HG03175 (cell line): ENCODE data around the gene RHO.
A peak's percentile ranks its signal among the peaks of the same experiment; 100 is the strongest.

Experiments used
- ATAC-seq: cut with Tn5 transposase; IDR thresholded peaks from one replicate; pipeline ENCODE4 v1.9.1; 2021; ENCODE audit warnings: mild to moderate bottlenecking, moderate library complexity; ENCODE audit not compliant: unreplicated experiment

Gene RHO

GRCh38 chr3:129519896-129520715 is 8.3 kb upstream of the RHO start:
- no peak for ATAC-seq

GRCh38 chr3:129520960-129521359 is 7.5 kb upstream of the RHO start:
- no peak for ATAC-seq

- ATAC-seq: no peak
These were observed 6.8 kb upstream of the RHO start for GRCh38 chr3:129521611-129522010.

GRCh38 chr3:129522953-129523352 is 5.5 kb upstream of the RHO start:
- no peak for ATAC-seq

GRCh38 chr3:129524081-129524480 is 4.4 kb upstream of the RHO start:
- no peak for ATAC-seq

GRCh38 chr3:129525341-129525968 is 3.0 kb upstream of the RHO start:
- no peak for ATAC-seq

- peak; percentile 84 for ATAC-seq
These were observed 2.1 kb upstream of the RHO start for GRCh38 chr3:129526121-129526900.

GRCh38 chr3:129527262-129527661 is 1.2 kb upstream of the RHO start:
- ATAC-seq: no peak

GRCh38 chr3:129529436-129530210 is 1.2 kb downstream of the RHO start:
- ATAC-seq: no peak

GRCh38 chr3:129530251-129530791 is 1.9 kb downstream of the RHO start:
- ATAC-seq: no peak

GRCh38 chr3:129530821-129531220 is 2.4 kb downstream of the RHO start:
- ATAC-seq: no peak

- no peak for ATAC-seq
These were observed 3.3 kb downstream of the RHO start for GRCh38 chr3:129531699-129532098.

- ATAC-seq: no peak
These were observed 3.8 kb downstream of the RHO start for GRCh38 chr3:129532261-129532660.

GRCh38 chr3:129533406-129533805 is 5.0 kb downstream of the RHO start:
- ATAC-seq: no peak

GRCh38 chr3:129534428-129535027 is 6.1 kb downstream of the RHO start:
- no peak for ATAC-seq

GRCh38 chr3:129535075-129535474 is 6.6 kb downstream of the RHO start:
- no peak for ATAC-seq

- no peak for ATAC-seq
These were observed 7.9 kb downstream of the RHO start for GRCh38 chr3:129536374-129536667.

- no peak for ATAC-seq
These were observed 8.4 kb downstream of the RHO start for GRCh38 chr3:129536804-129537203.

- ATAC-seq: no peak
These were observed 10.8 kb downstream of the RHO start for GRCh38 chr3:129539206-129539605.

GRCh38 chr3:129540776-129541516 is 12.5 kb downstream of the RHO start:
- ATAC-seq: no peak
